LNCaP clone FGC (cell line): Measurements from ENCODE around the gene TNFRSF11A.

Source experiments
- DNase-seq: peaks from one replicate; pipeline ENCODE4 v3.0.0-alpha.2; 2011; ENCODE audit warnings: low read depth
- H3K4me3 ChIP-seq: 2 replicates; pipeline ENCODE4 v1.5.1; 2011; ENCODE audit warnings: mild to moderate bottlenecking, low read depth, low read length, control low read depth
- CTCF ChIP-seq: IDR thresholded peaks from 2 replicates; pipeline ENCODE4 v1.5.1; 2012; ENCODE audit warnings: mild to moderate bottlenecking; ENCODE audit not compliant: control insufficient read depth, insufficient read depth; ENCODE audit errors: extremely low read depth

The TNFRSF11A gene

GRCh38 chr18:62324917-62325805 lies at the start of gene TNFRSF11A:
Gene TNFRSF11A (plus strand): TSS chr18:62325310. CDS start chr18:62325353, 43 bp downstream.
- peak within 1 kb of the TSS; percentile 66 for H3K4me3 ChIP-seq
- TF ChIP-seq CTCF, result peak; percentile 69
- no peak for DNase-seq

GRCh38 chr18:62277045-62277444 lies 48.1 kb upstream of the TNFRSF11A start:
- DNase-seq, result no peak
- TF ChIP-seq CTCF, result no peak
- H3K4me3 ChIP-seq, result no peak overlapping the region

- no peak overlapping the region for H3K4me3 ChIP-seq
- no peak for DNase-seq
- no peak for TF ChIP-seq CTCF
Measured at GRCh38 chr18:62279561-62279960, 45.5 kb upstream of the TNFRSF11A start.

- no peak for TF ChIP-seq CTCF
- no peak overlapping the region for H3K4me3 ChIP-seq
- no peak for DNase-seq
Measured at GRCh38 chr18:62280058-62280457, 45.1 kb upstream of the TNFRSF11A start.

GRCh38 chr18:62280786-62281185 lies 44.3 kb upstream of the TNFRSF11A start:
- no peak overlapping the region for H3K4me3 ChIP-seq
- DNase-seq, result no peak
- no peak for TF ChIP-seq CTCF

GRCh38 chr18:62281684-62282083 lies 43.4 kb upstream of the TNFRSF11A start:
- H3K4me3 ChIP-seq, result no peak overlapping the region
- DNase-seq, result no peak
- TF ChIP-seq CTCF, result no peak
